Neuron (in vitro differentiated cells): ENCODE measurements around the gene GRK1.

Source experiments
- H2AFZ ChIP-seq: one replicate; pipeline ENCODE4 v1.6.1; 2013; ENCODE audit warnings: low read depth, mild to moderate bottlenecking, inconsistent platforms, low read length, moderate library complexity
- H3K27me3 ChIP-seq: one replicate; pipeline ENCODE4 v1.6.1; 2013; ENCODE audit warnings: low read length; ENCODE audit not compliant: insufficient read depth
- H3K36me3 ChIP-seq: one replicate; pipeline ENCODE4 v1.6.1; 2013; ENCODE audit warnings: low read length; ENCODE audit not compliant: insufficient read depth
- H3K4me1 ChIP-seq: one replicate; pipeline ENCODE4 v1.6.1; 2013; ENCODE audit warnings: low read length; ENCODE audit not compliant: insufficient read depth
- H3K4me3 ChIP-seq: 2 replicates; pipeline ENCODE4 v1.5.1; 2013; ENCODE audit warnings: mild to moderate bottlenecking, low read length, moderate library complexity
- H3K9me3 ChIP-seq: one replicate; pipeline ENCODE4 v1.6.1; 2013; ENCODE audit warnings: low read length

The GRK1 gene

DNA sequence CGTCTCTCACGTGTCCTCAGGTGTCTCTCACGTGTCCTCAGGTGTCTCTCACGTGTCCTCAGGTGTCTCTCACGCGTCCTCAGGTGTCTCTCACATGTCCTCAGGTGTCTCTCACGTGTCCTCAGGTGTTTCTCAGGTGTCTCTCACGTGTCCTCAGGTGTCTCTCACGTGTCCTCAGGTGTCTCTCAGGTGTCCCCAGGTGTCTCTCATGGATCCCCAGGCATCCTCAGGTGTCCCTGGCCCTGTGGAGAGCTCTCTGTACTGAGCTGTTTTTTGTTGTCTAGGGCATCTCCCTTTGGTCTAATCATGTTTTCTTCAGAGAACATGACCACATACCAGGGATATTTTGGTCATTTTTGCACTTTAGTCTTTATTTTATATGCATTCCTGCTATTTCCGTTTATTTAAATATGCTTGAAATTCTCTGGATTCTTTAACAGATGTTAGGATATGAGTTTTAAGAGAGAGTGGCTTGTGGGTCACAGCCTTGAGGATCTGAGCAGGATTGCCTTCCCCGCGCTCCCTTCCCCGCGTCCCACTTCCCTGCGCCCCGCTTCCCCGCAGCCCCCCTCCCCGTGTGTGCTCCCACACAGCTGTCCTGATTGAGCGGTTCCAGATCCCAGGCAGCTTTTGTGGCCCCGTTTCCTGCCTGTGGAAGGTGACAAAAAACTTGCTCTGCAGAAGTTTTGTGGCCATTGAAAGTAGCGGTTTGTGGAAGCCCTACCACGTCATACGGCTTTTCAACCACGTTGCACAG, 40.9 kb upstream of the GRK1 start:
- Histone ChIP-seq H2AFZ (no peak overlapping the region), H3K9me3 (peaks cover 7% of the 10 kb centered on the region), H3K4me1 (no peaks in the 10 kb centered on the region), H3K27me3 (no peaks in the 10 kb centered on the region), H3K36me3 (peaks cover 45% of the 10 kb centered on the region), H3K4me3 (no peak overlapping the region)

DNA sequence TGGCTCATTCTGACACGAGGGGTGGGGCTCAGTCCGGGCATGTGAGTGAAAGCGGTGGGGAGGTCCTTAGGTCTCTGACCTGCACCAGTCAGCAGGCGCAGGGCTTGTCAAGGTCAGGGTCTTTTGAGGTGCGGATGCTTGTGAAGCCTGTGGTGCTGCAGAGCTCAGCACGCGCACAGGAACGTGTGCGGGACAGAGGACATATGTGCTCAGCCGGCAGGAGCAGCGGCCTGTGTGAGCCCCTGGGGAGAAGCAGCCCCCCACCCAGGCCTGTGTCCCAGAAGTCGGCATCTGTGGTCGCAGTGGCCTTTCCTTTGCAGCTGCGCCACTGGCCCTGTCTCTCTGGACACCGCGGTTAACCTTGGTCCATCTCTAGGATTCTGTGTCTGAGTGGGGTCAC, 39.9 kb upstream of the GRK1 start:
- H3K9me3 ChIP-seq = peaks cover 7% of the 10 kb centered on the region
- H3K4me3 ChIP-seq = no peak overlapping the region
- peaks cover 55% of the 10 kb centered on the region for H3K36me3 ChIP-seq
- H2AFZ ChIP-seq = no peak overlapping the region
- H3K4me1 ChIP-seq = no peaks in the 10 kb centered on the region
- no peaks in the 10 kb centered on the region for H3K27me3 ChIP-seq

DNA sequence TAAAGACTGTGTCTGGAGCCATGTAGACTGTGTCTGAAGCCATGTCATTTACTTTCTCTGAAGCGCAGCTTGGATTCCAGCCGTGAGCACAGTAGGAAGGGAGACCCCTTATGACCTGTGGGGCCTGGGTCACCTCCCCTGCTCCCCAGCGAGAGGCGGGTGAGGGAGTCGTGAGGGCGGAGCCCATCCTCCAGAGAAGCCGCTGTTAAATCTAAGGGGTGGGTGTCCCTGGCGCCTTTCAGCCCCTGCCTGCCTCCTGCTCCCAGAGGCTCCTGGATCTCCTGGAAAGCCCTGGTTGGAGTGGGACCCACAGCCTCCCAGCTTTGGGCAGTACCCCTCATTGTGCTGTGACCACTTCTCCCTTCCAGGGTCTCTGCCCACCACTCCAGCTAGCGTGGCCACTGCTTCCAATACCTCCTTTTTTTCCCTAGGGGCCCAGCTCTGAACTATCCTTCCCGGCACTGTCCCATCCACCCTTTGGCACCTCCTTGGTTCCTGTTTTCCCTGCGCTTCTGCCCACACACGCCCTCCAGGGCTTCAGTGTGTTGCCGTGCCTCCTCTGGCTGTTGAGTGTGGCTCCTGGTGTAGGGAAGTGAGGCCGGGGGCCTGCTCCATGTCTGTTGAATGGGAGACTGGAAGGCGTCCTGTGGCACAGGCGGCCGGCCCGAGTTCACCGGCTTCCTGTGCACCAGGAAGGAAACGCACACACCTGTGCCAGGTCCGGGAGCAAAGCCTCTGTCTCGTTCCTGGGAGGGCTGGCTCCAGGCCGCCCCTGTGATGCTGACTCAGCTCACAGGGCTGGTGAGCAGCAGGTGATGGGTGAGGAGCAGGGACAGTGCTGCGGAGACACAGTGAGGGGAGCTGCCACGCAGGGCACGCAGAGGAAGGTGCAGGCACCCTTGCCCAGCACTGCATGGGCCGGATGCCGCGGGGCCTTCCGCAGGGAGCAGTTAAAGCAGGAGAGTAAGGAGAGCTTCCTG, 38.4 kb upstream of the GRK1 start:
- Histone ChIP-seq H3K4me3 (no peak overlapping the region), H3K27me3 (no peaks in the 10 kb centered on the region), H3K36me3 (peaks cover 57% of the 10 kb centered on the region), H2AFZ (no peak overlapping the region), H3K4me1 (no peaks in the 10 kb centered on the region), H3K9me3 (peaks cover 2% of the 10 kb centered on the region)

DNA sequence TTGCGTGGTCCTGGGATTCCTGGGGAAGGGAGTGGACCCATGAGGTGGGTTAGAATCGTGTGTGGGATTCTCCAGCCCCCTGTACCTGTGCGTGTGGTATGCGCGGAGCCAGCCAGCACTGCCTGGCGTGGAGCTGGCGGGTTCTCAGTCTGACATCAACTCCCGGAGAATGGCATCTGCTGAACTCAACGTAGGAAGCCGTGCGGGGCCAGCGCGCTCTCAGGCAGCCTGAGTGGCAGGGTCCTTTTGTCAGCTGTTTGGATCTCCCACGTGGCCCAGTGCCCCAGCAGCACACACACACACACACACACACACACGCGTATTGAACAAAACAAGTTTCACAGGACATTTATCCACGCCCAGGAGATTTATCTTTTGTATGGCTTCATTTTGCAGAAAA, 37.2 kb upstream of the GRK1 start:
- H2AFZ ChIP-seq = no peak overlapping the region
- no peaks in the 10 kb centered on the region for H3K9me3 ChIP-seq
- no peak overlapping the region for H3K4me3 ChIP-seq
- H3K27me3 ChIP-seq = no peaks in the 10 kb centered on the region
- no peaks in the 10 kb centered on the region for H3K4me1 ChIP-seq
- H3K36me3 ChIP-seq = peaks cover 59% of the 10 kb centered on the region

DNA sequence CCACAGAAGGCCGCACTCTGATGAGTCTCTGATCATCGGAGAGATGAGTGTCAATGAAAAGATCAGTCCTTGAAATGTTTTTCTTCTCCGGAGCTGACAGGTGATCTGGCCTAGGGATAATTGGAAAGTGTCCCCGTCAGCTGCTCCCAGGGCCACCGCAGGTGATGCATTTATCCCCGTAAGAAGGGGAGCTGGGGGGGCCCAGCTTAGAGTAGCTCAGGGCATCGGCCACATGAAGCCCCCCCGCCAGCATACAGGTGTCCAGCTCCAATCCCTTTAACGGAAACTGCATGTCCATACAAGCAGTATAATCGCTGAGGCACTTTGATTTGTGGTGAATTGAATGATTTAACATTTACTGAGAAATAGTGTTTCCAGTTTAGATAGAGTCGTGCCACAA, 36.7 kb upstream of the GRK1 start:
- no peak overlapping the region for H2AFZ ChIP-seq
- H3K27me3 ChIP-seq = no peaks in the 10 kb centered on the region
- no peak overlapping the region for H3K4me3 ChIP-seq
- peaks cover 63% of the 10 kb centered on the region for H3K36me3 ChIP-seq
- H3K4me1 ChIP-seq = no peaks in the 10 kb centered on the region
- no peaks in the 10 kb centered on the region for H3K9me3 ChIP-seq

DNA sequence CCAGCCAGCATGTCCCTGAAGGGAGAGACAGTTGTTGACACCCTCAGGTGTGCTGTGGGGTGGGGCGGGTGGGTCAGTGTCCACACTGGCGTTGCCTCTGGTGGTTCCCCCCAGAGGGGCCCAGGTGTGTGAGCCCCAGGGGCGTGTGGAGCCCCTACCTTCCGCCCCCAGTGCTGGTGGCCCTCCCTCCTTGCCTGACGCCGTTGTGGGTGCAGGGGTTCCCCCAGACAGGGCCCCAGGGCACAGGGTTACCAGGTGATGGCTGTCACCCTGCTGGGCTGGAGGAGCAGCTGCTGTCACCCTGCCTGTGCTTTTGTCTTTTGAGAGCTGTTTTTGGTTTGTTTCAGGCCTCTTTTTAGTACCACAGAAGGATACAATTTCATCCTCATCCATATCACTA, 36.2 kb upstream of the GRK1 start:
- H2AFZ ChIP-seq = no peak overlapping the region
- no peaks in the 10 kb centered on the region for H3K27me3 ChIP-seq
- H3K9me3 ChIP-seq = no peaks in the 10 kb centered on the region
- H3K4me3 ChIP-seq = no peak overlapping the region
- H3K36me3 ChIP-seq = peaks cover 68% of the 10 kb centered on the region
- no peaks in the 10 kb centered on the region for H3K4me1 ChIP-seq

DNA sequence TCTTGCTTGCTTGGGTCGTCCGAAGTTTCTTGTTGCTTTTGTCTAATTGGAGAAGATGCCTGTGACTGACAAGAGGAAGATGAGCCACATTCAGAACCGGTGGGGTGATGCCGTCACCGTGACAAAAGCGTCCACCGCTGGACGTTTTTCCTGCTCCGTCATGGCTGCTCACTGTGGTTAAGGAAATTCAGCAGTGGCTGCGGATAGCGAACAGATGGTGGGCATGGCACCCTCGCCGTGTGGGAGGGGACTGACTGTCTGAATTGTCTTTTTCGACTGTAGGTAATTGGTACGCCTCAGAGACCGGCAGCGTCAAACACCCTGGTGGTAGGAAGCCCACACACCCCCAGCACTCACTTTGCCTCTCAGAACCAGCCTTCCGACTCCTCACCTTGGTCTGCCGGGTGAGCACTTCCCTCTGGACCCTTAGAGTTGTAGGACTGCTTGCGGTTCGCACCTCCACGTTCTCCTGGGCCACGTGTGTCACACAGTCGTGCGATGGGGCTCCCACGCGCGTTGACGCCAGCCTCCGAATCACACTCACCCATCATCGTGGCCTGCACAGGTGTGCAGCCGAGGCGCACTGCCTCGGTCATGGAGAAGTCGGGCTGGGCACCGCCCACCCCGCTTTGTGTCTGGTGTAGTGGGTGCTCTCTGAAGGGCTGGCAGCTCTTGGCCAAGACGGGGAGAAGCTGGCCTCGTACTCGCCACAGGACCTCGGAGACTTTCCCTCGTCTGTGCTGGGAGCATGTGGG, 35.5 kb upstream of the GRK1 start:
- Histone ChIP-seq H3K27me3 (no peaks in the 10 kb centered on the region), H3K4me1 (no peaks in the 10 kb centered on the region), H2AFZ (no peak overlapping the region), H3K4me3 (no peak overlapping the region), H3K36me3 (peaks cover 76% of the 10 kb centered on the region), H3K9me3 (no peaks in the 10 kb centered on the region)

DNA sequence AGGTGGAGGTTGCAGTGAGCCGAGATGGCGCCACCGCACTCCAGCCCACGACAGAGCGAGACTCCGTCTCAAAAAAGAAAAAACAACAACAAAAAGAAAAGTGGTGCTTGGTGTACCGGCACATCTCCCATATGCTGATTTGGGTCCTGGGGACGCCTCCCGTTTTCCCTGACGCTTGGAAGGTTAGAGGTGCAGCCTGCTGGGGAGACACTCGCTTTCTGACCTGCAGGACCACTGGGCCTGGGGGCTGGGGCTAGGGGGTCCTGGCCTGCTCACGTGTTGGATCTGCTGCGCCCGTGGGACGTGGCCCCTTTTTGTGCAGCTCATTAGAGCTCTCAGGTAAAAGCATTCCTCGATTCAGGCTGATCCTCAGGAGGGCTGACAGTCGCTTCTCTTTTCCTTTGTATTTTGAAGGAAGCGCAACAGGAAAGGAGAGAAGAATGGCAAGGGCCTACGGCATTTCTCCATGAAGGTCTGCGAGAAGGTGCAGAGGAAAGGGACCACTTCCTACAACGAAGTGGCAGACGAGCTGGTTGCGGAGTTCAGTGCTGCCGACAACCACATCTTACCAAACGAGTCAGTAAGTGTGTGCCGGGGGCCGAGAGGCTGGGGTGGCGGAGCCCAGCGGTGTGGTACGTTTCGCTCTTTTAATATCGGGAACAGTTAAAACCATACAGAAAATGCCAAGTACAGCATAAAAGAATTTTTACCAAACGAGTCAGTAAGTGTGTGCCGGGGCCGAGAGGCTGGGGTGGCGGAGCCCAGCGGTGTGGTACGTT, 34.1 kb upstream of the GRK1 start:
- no peaks in the 10 kb centered on the region for H3K27me3 ChIP-seq
- no peaks in the 10 kb centered on the region for H3K4me1 ChIP-seq
- peaks cover 3% of the 10 kb centered on the region for H3K9me3 ChIP-seq
- no peak overlapping the region for H3K4me3 ChIP-seq
- H3K36me3 ChIP-seq = peaks cover 81% of the 10 kb centered on the region
- H2AFZ ChIP-seq = no peak overlapping the region

DNA sequence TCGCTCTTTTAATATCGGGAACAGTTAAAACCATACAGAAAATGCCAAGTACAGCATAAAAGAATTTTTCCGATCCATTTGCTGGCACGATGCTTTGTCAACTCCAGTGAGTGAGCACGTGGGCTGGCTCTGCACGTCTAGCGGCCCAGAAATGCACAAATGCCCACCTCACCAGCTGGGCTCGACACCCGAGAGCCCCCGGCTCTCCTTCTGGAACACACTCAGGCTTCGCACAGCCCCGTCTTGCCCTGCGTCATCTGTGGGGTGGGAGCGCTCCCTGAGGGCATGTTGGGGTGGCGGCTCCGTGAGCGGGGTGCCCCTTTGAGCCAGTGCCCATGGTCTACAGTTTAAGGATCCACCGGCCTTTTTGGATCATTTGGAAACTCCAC, 33.5 kb upstream of the GRK1 start:
- H3K27me3 ChIP-seq = no peaks in the 10 kb centered on the region
- peaks cover 80% of the 10 kb centered on the region for H3K36me3 ChIP-seq
- H3K4me3 ChIP-seq = no peak overlapping the region
- H3K4me1 ChIP-seq = no peaks in the 10 kb centered on the region
- no peak overlapping the region for H2AFZ ChIP-seq
- peaks cover 3% of the 10 kb centered on the region for H3K9me3 ChIP-seq

DNA sequence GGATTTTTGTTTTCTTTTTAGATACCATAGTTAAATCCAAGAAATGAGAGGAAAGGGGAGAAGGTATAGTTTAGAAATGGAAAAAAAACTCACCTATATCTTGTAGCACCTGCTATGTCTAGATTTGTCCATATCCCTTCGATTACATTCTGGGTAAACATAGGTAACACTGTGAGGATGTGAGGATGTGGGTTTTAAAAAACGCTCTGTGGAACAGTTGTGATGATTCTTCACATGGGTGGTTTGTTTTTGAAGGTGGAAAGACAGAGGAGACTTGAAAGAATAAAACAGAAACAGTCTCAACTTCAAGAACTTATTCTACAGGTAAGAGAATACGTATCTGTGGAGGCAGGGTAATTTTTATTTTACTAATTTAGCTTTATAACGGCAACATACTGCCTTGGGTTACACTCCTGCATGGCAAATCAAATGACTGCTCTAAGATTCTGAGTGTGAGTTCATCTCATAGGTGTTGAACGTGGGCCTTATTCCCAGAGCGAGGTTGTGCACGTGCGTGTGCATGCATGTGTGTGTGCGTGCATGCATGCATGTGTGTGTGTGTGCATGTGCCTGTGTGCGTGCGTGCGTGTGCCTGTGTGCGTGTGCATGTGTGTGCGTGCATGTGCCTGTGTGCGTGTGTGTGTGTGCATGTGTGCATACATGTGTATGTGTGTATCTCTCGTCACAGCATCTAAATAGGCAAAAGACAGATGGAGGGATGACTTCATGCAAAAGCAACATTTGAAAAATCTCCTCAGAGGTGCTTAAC, 32.6 kb upstream of the GRK1 start:
- Histone ChIP-seq H3K36me3 (peaks cover 87% of the 10 kb centered on the region), H3K4me1 (no peaks in the 10 kb centered on the region), H3K4me3 (no peak overlapping the region), H3K27me3 (no peaks in the 10 kb centered on the region), H3K9me3 (peaks cover 4% of the 10 kb centered on the region), H2AFZ (no peak overlapping the region)

DNA sequence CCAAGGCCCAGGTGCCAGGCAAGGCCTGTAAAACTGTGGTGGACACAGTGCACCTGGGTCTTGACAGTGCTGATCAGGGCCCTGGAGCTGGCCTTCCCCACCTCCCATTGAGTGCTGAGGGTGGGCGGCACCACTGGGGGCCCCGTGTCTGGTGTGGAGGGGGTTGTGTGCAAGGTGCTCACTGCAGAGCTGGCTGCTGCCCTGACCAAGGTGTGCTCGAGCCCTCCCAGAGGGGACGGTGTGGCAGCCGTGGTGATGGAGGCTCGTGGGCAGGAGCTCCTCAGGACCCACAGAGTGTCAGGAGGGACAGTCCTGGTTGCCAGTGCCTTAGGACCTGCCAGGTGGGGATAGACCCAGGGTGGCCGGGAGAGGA, 32.0 kb upstream of the GRK1 start:
- Histone ChIP-seq H3K36me3 (peaks cover 93% of the 10 kb centered on the region), H2AFZ (no peak overlapping the region), H3K4me3 (no peak overlapping the region), H3K27me3 (no peaks in the 10 kb centered on the region), H3K9me3 (peaks cover 8% of the 10 kb centered on the region), H3K4me1 (no peaks in the 10 kb centered on the region)

DNA sequence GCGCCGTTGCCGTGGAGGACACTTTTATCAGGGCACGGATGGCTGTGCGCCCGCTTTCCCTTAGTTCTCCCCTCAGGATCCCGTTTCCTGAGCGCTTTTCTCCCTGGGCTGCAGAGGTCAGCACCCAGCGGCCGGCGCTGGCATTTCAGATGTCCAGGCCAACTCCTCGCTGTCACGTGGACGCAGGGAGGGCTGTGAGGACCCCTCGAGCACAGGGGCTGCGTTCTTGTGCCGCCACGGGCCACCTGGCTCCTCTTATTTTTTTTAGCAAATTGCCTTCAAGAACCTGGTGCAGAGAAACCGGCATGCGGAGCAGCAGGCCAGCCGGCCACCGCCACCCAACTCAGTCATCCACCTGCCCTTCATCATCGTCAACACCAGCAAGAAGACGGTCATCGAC, 31.3 kb upstream of the GRK1 start:
- peaks cover 12% of the 10 kb centered on the region for H3K9me3 ChIP-seq
- H3K36me3 ChIP-seq = peaks cover 93% of the 10 kb centered on the region
- no peaks in the 10 kb centered on the region for H3K27me3 ChIP-seq
- H3K4me1 ChIP-seq = no peaks in the 10 kb centered on the region
- no peak overlapping the region for H2AFZ ChIP-seq
- H3K4me3 ChIP-seq = no peak overlapping the region
